ENCODE results near the gene TMEM63A. TPM values are rescaled to one million over a fixed set of nuclear protein-coding genes. Genes with fewer than 3 reads are reported as not detected.
A peak's percentile ranks its signal among the peaks of the same experiment; 100 is the strongest.
"Not testable (repeated sequence)": the region's sequence is repeated elsewhere in the genome, so short reads cannot be mapped to it uniquely, and the experiment has no call there.

Gene TMEM63A
- polyA plus RNA-seq (2013): 25.6 and 26.7 TPM in 2 replicates

DNA sequence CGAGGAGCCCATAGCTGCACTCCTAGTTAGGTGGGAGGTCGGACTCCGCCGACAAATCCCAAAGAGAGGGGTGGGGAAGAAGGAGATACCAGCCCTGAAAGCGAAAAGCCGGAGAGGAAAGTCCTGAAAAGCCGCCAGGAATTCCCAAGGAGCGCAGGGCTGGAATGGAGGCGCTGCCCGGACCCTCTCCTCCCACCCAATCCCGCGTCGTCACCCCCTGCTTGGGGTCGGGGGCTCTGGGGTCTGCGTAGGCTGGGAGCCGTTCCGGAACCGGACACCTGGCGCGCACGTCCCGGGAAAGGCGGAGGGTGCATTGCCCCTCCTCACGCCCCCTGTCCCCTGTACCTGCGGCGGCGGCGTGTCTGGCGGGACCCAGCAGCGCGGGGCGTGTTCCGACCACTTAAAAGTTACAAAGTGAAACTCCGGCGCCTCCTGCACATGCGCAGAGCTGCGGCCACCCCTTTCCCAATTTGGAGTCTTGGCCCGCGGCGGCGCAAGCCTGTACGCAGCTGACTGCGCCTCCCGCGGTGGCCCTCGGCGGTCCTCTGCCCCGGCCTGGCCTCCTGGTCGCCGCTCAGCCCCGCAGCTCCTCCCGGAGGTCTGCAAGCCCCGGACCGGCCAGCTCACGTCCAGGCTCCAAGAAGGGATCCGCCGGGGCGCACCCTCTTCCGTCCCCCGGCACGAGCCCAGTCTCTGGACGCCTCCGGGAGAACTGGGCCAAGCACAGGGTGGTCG, at the start of gene TMEM63A:
Gene TMEM63A, minus strand, starts transcription at position 422 of the 735 bp plus-strand sequence. CDS start 4,800 bp downstream, outside the sequence.
- DNase-seq: peak; percentile 81 to 87
- Histone ChIP-seq H2AK5ac (ENCODE audit: low read length) (peak within 1 kb of the TSS; percentile 88), H3K79me1 (ENCODE audit: low read length) (peaks cover 18% of the 10 kb centered on the region), H3K23ac (ENCODE audit: low read length) (no peak within 1 kb of the TSS), H3K9me3 (ENCODE audit: insufficient read depth, low read depth, low read length) (no peaks in the 10 kb centered on the region), H3K36me3 (ENCODE audit: control insufficient read depth in 1 of 2, insufficient read depth in 2 of 2, low read length in 2 of 2) (peaks cover 0 to 3% of the 10 kb centered on the region in 2 experiments), H3K4me1 (ENCODE audit: control insufficient read depth in 1 of 2, insufficient read depth in 2 of 2, low read length in 2 of 2) (peaks cover 14% of the 10 kb centered on the region in 2 experiments), H3K27me3 (ENCODE audit: insufficient read depth, low read length) (no peaks in the 10 kb centered on the region), H4K8ac (ENCODE audit: low read depth, low read length) (peak within 1 kb of the TSS; percentile 90), H4K12ac (ENCODE audit: low read depth, low read length) (peak within 1 kb of the TSS; percentile 92), H2BK120ac (ENCODE audit: insufficient read depth, low read length, poor library complexity) (peak within 1 kb of the TSS; percentile 97), H3K18ac (ENCODE audit: low read length) (peak within 1 kb of the TSS; percentile 97), H3K4me2 (ENCODE audit: low read length) (peak within 1 kb of the TSS; percentile 79), H2BK5ac (ENCODE audit: low read depth, low read length, poor library complexity) (peak within 1 kb of the TSS; percentile 78), H3K14ac (ENCODE audit: low read length) (peak within 1 kb of the TSS; percentile 97), H3K9ac (ENCODE audit: low read length) (peak within 1 kb of the TSS; percentile 59), H4K91ac (ENCODE audit: low read depth, low read length) (peak within 1 kb of the TSS; percentile 96), H3K4ac (ENCODE audit: low read depth, low read length) (peak within 1 kb of the TSS; percentile 66), H3K27ac (ENCODE audit: low read depth, low read length) (peak within 1 kb of the TSS; percentile 62), H3K4me3 (ENCODE audit: low read depth, low read length) (peak within 1 kb of the TSS; percentile 80), H3K79me2 (ENCODE audit: control insufficient read depth, insufficient read depth, low read length, poor library complexity) (peaks cover 9% of the 10 kb centered on the region), H2AFZ (ENCODE audit: insufficient read depth, low read length, poor library complexity) (peak within 1 kb of the TSS; percentile 90), H2BK12ac (ENCODE audit: low read length) (peak within 1 kb of the TSS; percentile 42)
- no CpG with 5 or more reads among the region's 64 CpGs for WGBS (ENCODE audit: extremely low coverage, insufficient coverage, insufficient read length)

DNA sequence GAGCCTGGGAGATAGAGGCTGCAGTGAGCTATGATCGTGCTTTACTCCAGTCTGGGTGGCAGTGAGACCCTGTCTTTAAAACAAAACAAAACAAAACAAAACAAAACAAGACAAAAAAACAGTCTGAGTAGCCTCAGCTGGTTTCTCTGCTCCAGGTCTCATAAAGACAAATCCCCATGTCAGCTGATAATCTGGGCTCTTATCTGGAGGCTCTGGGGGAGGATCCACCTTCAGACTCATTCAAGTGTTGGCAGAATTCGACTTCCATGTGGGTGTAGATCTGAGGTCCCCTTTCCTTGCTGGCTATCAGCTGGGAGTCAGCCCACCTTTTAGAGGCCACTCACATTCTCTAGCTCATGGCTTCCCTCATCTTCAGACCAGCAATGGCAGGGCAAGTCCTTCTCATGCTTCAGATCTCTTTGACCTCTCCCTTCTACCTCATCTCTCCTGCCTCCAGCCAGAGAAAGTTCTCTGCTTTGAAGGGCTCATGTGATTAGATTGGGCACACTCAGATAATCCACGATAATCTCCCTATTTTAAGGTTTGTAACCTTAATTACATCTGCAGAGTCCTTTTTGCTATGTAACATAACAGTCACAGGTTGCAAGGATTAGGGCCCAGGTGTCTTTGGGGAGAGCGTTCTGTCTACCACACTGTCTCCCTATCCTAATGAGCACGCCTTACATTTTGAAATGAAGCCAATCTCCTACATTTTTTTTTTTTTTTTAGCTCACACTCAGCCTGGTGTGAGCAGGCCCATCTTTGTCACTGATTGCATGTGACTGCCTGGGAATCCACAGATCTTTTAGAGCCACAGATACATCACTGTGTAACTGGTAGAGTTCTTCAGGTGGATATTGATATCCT, 49.3 kb upstream of the TMEM63A start:
- Histone ChIP-seq H3K4me1 (ENCODE audit: control insufficient read depth in 1 of 2, insufficient read depth in 2 of 2, low read length in 2 of 2) (no peaks in the 10 kb centered on the region), H3K18ac (ENCODE audit: low read length) (no peak overlapping the region), H3K14ac (ENCODE audit: low read length) (no peak overlapping the region), H3K23ac (ENCODE audit: low read length) (no peak overlapping the region), H3K79me1 (ENCODE audit: low read length) (no peaks in the 10 kb centered on the region), H4K91ac (ENCODE audit: low read depth, low read length) (no peak overlapping the region), H2BK5ac (ENCODE audit: low read depth, low read length, poor library complexity) (no peak overlapping the region), H3K4me3 (ENCODE audit: low read depth, low read length) (no peak overlapping the region), H3K9me3 (ENCODE audit: insufficient read depth, low read depth, low read length) (no peaks in the 10 kb centered on the region), H2AFZ (ENCODE audit: insufficient read depth, low read length, poor library complexity) (no peak overlapping the region), H3K36me3 (ENCODE audit: control insufficient read depth in 1 of 2, insufficient read depth in 2 of 2, low read length in 2 of 2) (no peaks in the 10 kb centered on the region), H2BK12ac (ENCODE audit: low read length) (no peak overlapping the region), H4K8ac (ENCODE audit: low read depth, low read length) (no peak overlapping the region), H2BK120ac (ENCODE audit: insufficient read depth, low read length, poor library complexity) (no peak overlapping the region), H4K12ac (ENCODE audit: low read depth, low read length) (no peak overlapping the region), H3K27me3 (ENCODE audit: insufficient read depth, low read length) (no peaks in the 10 kb centered on the region), H3K9ac (ENCODE audit: low read length) (no peak overlapping the region), H3K4ac (ENCODE audit: low read depth, low read length) (no peak overlapping the region), H2AK5ac (ENCODE audit: low read length) (no peak overlapping the region), H3K4me2 (ENCODE audit: low read length) (no peak overlapping the region), H3K79me2 (ENCODE audit: control insufficient read depth, insufficient read depth, low read length, poor library complexity) (no peaks in the 10 kb centered on the region), H3K27ac (ENCODE audit: low read depth, low read length) (no peak overlapping the region)
- WGBS (ENCODE audit: extremely low coverage, insufficient coverage, insufficient read length): no CpG with 5 or more reads among the region's 5 CpGs
- no peak for DNase-seq

DNA sequence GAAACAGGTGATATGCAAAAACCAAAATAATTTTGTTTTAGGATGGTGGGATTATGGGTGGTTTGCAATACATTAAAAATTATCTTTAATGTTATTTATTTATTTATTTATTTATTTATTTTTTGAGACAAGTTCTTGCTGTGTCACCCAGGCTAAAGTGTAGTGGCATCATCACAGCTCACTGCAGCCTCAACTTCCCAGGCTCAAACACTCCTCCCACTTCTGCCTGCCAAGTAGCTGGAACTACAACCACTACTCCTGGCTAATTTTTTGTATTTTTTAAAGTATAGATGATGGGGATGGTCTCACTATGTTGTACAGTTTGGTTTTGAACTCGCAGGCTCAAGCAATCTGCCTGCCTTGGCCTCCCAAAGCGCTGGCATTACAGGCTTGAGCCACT, 48.4 kb upstream of the TMEM63A start:
- H3K9ac ChIP-seq (ENCODE audit: low read length): no peak overlapping the region
- no peak overlapping the region for H3K4ac ChIP-seq (ENCODE audit: low read depth, low read length)
- no peak for DNase-seq
- no peak overlapping the region for H2BK12ac ChIP-seq (ENCODE audit: low read length)
- H4K12ac ChIP-seq (ENCODE audit: low read depth, low read length): no peak overlapping the region
- H2AK5ac ChIP-seq (ENCODE audit: low read length): no peak overlapping the region
- no peak overlapping the region for H3K27ac ChIP-seq (ENCODE audit: low read depth, low read length)
- H3K79me1 ChIP-seq (ENCODE audit: low read length): no peaks in the 10 kb centered on the region
- H2BK120ac ChIP-seq (ENCODE audit: insufficient read depth, low read length, poor library complexity): no peak overlapping the region
- no peak overlapping the region for H3K23ac ChIP-seq (ENCODE audit: low read length)
- no peaks in the 10 kb centered on the region for H3K36me3 ChIP-seq (ENCODE audit: control insufficient read depth in 1 of 2, insufficient read depth in 2 of 2, low read length in 2 of 2)
- H3K14ac ChIP-seq (ENCODE audit: low read length): no peak overlapping the region
- H3K4me3 ChIP-seq (ENCODE audit: low read depth, low read length): no peak overlapping the region
- H3K9me3 ChIP-seq (ENCODE audit: insufficient read depth, low read depth, low read length): no peaks in the 10 kb centered on the region
- no peaks in the 10 kb centered on the region for H3K79me2 ChIP-seq (ENCODE audit: control insufficient read depth, insufficient read depth, low read length, poor library complexity)
- WGBS (ENCODE audit: extremely low coverage, insufficient coverage, insufficient read length): no CpG with 5 or more reads among the region's 2 CpGs
- no peak overlapping the region for H3K4me2 ChIP-seq (ENCODE audit: low read length)
- no peak overlapping the region for H3K18ac ChIP-seq (ENCODE audit: low read length)
- H2AFZ ChIP-seq (ENCODE audit: insufficient read depth, low read length, poor library complexity): no peak overlapping the region
- H4K8ac ChIP-seq (ENCODE audit: low read depth, low read length): no peak overlapping the region
- no peak overlapping the region for H2BK5ac ChIP-seq (ENCODE audit: low read depth, low read length, poor library complexity)
- no peaks in the 10 kb centered on the region for H3K27me3 ChIP-seq (ENCODE audit: insufficient read depth, low read length)
- no peak overlapping the region for H4K91ac ChIP-seq (ENCODE audit: low read depth, low read length)
- H3K4me1 ChIP-seq (ENCODE audit: control insufficient read depth in 1 of 2, insufficient read depth in 2 of 2, low read length in 2 of 2): no peaks in the 10 kb centered on the region

DNA sequence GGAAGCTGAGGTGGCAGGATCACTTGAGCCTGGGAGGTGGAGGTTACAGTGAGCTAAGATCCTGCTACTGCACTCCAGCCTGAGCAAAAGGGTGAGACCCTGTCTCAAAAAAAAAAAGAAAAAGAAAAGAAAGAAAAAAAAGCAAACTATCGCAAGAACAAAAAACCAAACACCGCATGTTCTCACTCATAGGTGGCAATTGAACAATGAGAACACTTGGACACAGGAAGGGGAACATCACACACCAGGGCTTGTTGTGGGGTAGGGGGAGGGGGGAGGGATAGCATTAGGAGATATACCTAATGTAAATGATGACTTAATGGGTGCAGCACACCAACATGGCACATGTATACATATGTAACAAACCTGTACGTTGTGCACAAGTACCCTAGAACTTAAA, 47.3 kb upstream of the TMEM63A start:
- H2BK12ac ChIP-seq (ENCODE audit: low read length); H3K4me2 ChIP-seq (ENCODE audit: low read length); H3K27me3 ChIP-seq (ENCODE audit: insufficient read depth, low read length); H3K79me1 ChIP-seq (ENCODE audit: low read length); H3K14ac ChIP-seq (ENCODE audit: low read length); H3K4me3 ChIP-seq (ENCODE audit: low read depth, low read length); H3K23ac ChIP-seq (ENCODE audit: low read length); H3K18ac ChIP-seq (ENCODE audit: low read length); H3K4me1 ChIP-seq (ENCODE audit: control insufficient read depth in 1 of 2, insufficient read depth in 2 of 2, low read length in 2 of 2); H3K4ac ChIP-seq (ENCODE audit: low read depth, low read length); H2AFZ ChIP-seq (ENCODE audit: insufficient read depth, low read length, poor library complexity); H3K36me3 ChIP-seq (ENCODE audit: control insufficient read depth in 1 of 2, insufficient read depth in 2 of 2, low read length in 2 of 2); H3K9ac ChIP-seq (ENCODE audit: low read length); H4K91ac ChIP-seq (ENCODE audit: low read depth, low read length); H4K8ac ChIP-seq (ENCODE audit: low read depth, low read length); H2BK5ac ChIP-seq (ENCODE audit: low read depth, low read length, poor library complexity); DNase-seq; H2BK120ac ChIP-seq (ENCODE audit: insufficient read depth, low read length, poor library complexity); H3K79me2 ChIP-seq (ENCODE audit: control insufficient read depth, insufficient read depth, low read length, poor library complexity); H3K9me3 ChIP-seq (ENCODE audit: insufficient read depth, low read depth, low read length); H3K27ac ChIP-seq (ENCODE audit: low read depth, low read length); H4K12ac ChIP-seq (ENCODE audit: low read depth, low read length); H2AK5ac ChIP-seq (ENCODE audit: low read length): not testable (repeated sequence)
- no CpG with 5 or more reads among the region's 3 CpGs for WGBS (ENCODE audit: extremely low coverage, insufficient coverage, insufficient read length)
